GM18511 (cell line): ENCODE measurements around the gene SLC22A23.

ENCODE experiments used
- ATAC-seq: cut with Tn5 transposase; IDR thresholded peaks from one replicate; pipeline ENCODE4 v1.9.1; 2021; ENCODE audit warnings: mild to moderate bottlenecking, moderate library complexity; ENCODE audit not compliant: unreplicated experiment

Gene SLC22A23

GRCh38 chr6:3447005-3447404 is 9.8 kb downstream of the SLC22A23 start:
- no peak for ATAC-seq

DNA sequence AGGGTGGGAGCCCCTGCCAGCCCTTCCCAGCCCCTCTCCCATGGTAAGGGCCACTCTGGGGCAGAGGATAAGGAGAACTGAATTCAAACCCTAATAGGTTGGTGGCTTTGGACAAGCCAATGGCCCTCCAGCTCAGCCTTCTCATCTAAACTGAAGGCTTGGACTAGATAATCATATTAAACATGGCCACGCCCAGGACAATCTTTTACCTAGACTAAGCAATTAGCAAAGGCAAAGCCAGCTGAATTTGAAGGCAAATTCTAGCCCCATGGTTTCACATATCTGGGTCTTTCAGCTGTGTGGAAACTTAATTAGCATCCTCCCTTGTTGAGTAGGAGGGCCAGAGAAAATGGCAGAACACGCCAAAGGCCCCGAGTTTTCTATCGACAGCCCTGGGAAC is 10.7 kb downstream of the SLC22A23 start:
- ATAC-seq: no peak

GRCh38 chr6:3444276-3445088 is 12.4 kb downstream of the SLC22A23 start:
- ATAC-seq: no peak

- no peak for ATAC-seq
Measured at GRCh38 chr6:3443221-3443515, 13.7 kb downstream of the SLC22A23 start.

- ATAC-seq: no peak
Measured at GRCh38 chr6:3442431-3443220, 14.2 kb downstream of the SLC22A23 start.

GRCh38 chr6:3440911-3441310 is 15.9 kb downstream of the SLC22A23 start:
- ATAC-seq: no peak

DNA sequence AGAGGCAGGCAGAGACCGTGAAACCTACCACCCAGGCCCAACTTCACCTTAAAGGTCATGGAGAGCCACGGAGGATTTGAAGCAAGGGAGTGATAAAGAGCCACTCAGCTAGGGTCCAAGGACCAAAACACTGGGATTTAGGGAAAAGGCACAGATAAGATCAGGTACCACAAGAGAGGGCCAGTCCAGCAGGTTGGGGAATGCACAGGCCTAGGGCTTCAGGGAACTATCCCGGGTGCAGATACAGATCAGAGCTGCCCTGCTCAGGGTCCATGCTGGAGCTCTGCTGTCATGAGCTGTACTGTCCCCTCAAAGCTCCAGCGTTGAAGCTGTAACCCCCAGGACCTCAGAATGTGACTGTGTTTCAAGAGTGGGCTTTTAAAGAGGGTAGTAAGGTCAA is 16.9 kb downstream of the SLC22A23 start:
- ATAC-seq: no peak

DNA sequence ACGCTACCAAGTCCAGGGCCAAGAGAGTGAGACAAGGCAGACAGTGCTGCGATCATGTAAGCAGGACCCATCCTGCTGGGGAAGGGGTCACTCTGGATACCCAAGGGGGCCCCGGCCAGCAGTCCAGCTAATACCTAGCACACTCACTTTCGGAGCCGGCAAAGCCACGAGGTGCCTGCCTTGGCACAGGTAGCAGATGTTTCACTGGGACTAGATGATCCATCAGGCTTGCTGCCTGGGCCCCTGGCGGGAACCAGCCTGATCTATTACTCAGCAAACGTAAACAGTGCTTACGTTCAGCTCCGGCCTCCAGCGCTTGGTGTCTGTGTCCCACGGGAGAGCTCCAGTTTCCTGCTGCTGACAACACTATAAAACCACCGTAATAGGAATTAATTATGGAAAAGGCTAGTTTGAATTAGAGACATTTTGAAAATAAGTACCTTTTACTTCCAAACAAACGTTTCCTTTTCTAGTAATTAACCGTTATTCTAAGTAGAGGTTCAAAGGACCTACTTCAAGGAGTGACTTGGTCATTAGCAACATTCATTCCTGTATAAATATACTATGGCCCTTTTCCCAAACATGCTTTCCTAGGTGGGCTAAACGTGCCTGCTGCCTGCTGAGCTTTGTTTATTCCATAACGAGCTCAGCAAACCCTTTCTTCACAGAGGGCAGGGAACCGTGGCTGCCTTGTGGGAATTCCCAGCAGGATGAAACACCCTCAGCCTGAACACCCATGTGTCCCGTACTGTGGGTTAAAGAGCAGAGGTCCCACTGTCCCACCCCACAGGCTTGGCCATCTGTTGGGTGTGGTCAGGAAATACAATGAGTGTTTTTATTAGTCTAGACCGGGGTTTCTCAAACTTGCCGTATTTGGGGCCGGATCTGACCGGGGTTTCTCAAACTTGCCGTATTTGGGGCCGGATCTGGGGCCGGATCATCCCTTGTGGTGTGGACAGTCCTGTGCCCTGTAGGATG is 18.4 kb downstream of the SLC22A23 start:
- ATAC-seq: no peak

GRCh38 chr6:3433005-3433404 is 23.8 kb downstream of the SLC22A23 start:
- ATAC-seq: no peak

GRCh38 chr6:3432416-3432815 is 24.4 kb downstream of the SLC22A23 start:
- ATAC-seq: no peak

DNA sequence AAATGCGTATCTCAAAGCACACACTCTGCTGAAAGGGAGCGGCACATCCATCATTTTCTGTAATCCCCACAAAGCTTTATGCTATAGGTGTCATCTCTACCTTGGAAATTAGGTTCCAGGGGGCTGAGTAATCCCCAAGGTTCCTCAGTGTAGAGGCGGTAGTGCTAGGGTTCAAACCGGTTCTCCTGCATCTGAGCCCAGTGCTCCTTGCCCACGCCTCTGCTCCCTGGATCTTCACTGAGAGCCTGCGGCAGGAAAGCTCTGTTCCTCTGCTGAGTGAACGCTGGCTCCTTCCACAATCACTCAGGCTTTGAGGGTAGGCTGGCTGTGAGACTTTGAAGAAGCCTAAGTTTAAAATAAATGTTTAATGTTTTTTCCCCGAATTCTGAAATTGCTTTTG is 24.9 kb downstream of the SLC22A23 start:
- ATAC-seq: no peak

- no peak for ATAC-seq
Measured at GRCh38 chr6:3429211-3429610, 27.6 kb downstream of the SLC22A23 start.

DNA sequence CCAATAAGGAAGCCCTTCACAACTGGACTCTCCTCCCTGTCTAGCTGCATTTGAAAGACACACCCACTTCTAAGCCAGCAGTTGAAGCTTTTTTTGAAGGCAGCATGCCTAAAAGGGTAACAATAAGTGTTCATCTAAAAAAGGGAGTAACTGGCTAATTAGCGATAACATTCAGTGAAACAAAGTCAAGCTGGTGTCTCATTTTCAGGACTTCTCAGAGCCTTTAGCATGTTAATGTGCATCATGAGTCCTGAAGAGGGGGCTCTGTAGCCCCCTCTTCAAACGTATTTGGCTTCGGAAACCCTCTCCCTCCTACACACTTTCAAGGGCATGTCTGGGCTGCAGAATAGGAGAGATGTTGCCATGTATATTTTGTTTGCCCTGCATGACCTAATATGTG is 28.1 kb downstream of the SLC22A23 start:
- ATAC-seq: no peak

- no peak for ATAC-seq
Measured at GRCh38 chr6:3428247-3428646, 28.6 kb downstream of the SLC22A23 start.

GRCh38 chr6:3427687-3428085 is 29.2 kb downstream of the SLC22A23 start:
- no peak for ATAC-seq

GRCh38 chr6:3426927-3427686 is 29.7 kb downstream of the SLC22A23 start:
- ATAC-seq: no peak

DNA sequence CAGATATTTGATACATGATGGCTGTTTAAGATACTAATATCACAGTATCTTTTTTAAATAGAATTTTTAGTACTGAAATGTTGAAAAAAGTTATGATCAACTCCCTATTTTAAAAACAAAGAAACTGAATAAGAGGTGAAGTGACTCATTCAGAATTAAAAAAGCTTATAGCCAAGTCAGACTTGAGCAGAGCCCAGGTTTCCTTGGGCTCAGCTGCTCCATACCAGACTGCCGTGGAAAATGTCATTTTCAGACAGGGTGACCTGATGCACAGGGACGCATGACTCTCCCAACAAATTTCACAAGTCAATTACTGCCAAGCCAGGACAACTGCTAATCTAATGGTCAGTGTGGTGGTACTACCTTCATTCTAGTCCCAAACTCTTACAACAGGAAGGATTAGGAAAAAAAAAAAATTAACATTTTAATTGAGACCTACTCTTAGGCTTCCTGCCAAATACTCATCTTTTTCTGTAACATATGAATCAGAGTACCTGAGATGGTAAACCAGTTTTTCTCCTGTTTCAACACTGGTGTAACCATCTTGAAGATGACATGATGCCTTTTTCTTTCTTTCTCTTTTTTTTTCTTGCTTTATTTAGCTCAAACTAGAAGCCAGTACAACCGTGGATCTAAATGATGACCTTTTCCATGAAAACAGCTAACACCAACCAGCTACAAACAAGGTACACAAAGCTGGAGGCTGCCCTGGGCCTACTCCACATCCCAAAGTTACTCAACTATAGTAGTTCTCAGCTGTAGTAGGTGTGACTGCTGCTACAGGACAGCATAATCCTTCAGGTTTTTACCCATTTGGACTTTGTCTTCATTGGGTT is 30.5 kb downstream of the SLC22A23 start:
- ATAC-seq: no peak

DNA sequence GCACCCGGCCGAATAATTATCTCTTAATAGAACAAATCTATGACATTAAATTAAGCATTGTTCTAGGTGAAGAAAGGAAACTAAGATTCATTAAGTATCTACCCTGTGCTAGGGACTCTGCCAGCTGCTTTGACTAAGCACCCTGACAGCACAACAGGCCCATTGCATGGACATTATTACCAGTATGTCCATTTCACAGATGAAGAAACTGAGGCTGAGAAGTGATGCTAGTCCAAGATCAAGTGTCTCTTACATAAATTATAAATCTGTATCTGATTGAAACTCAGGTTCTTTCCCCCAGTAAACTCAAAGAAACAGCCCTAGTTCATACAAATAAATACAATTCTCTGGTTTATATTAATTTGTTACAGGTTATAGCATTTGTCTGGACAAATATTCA is 31.3 kb downstream of the SLC22A23 start:
- ATAC-seq: no peak

- no peak for ATAC-seq
Measured at GRCh38 chr6:3424185-3424927, 32.5 kb downstream of the SLC22A23 start.
